GM12873 (cell line): Measurements from ENCODE around the gene REP15.
A peak's percentile ranks its signal among the peaks of the same experiment; 100 is the strongest.

Experiments used
- CTCF ChIP-seq: IDR thresholded peaks from 2 replicates; pipeline ENCODE4 v1.5.1; 2012; ENCODE audit warnings: low read depth, mild to moderate bottlenecking, moderate library complexity, low read length, control low read depth; ENCODE audit not compliant: insufficient read depth; ENCODE audit errors: missing control alignments

Gene REP15

GRCh38 chr12:27703720-27704452 is 7.6 kb downstream of the REP15 start:
- peak; percentile 87 for TF ChIP-seq CTCF

- TF ChIP-seq CTCF: no peak
Observed at GRCh38 chr12:27705263-27705662, 9.0 kb downstream of the REP15 start.

- TF ChIP-seq CTCF: no peak
Observed at GRCh38 chr12:27707216-27707615, 11.0 kb downstream of the REP15 start.

- TF ChIP-seq CTCF: no peak
Observed at GRCh38 chr12:27709212-27709931, 13.1 kb downstream of the REP15 start.

- TF ChIP-seq CTCF: no peak
Observed at GRCh38 chr12:27709932-27710591, 13.8 kb downstream of the REP15 start.

- no peak for TF ChIP-seq CTCF
Observed at GRCh38 chr12:27710592-27711316, 14.5 kb downstream of the REP15 start, which contains the start of gene MRPS35. Gene MRPS35, plus strand, starts transcription at chr12:27710832. Its CDS starts 12 bp downstream, at chr12:27710844.
